Measurements from ENCODE around the gene RRAGD. TPM values are rescaled to one million over a fixed set of nuclear protein-coding genes. Genes with fewer than 3 reads are reported as not detected.

RRAGD gene
- total and polyA plus RNA-seq, 2 experiments from 2014 or later: 7.0 to 20.1 TPM

DNA sequence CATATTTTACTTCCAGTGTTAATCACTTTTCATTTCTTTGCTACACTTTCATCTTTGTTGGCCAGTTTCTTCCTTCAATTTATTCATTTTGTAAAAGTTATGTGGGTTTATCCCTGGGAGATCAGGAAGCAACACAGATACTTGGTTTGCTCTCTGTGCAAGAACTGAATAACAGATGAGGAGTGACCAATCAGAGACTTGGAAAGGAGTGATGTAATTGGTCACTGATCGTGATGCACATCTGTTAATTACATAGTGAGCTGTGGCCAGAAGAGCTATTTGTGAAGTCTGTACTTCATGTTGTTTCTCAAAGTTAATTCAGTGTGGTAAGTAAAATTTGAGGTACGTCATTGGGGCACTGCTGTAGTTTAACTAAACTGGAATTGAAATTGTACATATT lies 42.2 kb upstream of the RRAGD start (continued):
- TF ChIP-seq, protein P1, sequence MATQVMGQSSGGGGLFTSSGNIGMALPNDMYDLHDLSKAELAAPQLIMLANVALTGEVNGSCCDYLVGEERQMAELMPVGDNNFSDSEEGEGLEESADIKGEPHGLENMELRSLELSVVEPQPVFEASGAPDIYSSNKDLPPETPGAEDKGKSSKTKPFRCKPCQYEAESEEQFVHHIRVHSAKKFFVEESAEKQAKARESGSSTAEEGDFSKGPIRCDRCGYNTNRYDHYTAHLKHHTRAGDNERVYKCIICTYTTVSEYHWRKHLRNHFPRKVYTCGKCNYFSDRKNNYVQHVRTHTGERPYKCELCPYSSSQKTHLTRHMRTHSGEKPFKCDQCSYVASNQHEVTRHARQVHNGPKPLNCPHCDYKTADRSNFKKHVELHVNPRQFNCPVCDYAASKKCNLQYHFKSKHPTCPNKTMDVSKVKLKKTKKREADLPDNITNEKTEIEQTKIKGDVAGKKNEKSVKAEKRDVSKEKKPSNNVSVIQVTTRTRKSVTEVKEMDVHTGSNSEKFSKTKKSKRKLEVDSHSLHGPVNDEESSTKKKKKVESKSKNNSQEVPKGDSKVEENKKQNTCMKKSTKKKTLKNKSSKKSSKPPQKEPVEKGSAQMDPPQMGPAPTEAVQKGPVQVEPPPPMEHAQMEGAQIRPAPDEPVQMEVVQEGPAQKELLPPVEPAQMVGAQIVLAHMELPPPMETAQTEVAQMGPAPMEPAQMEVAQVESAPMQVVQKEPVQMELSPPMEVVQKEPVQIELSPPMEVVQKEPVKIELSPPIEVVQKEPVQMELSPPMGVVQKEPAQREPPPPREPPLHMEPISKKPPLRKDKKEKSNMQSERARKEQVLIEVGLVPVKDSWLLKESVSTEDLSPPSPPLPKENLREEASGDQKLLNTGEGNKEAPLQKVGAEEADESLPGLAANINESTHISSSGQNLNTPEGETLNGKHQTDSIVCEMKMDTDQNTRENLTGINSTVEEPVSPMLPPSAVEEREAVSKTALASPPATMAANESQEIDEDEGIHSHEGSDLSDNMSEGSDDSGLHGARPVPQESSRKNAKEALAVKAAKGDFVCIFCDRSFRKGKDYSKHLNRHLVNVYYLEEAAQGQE (IDR thresholded peaks at IDR 0.05; ENCODE audit: unreplicated experiment): no peak
- no peak for TF ChIP-seq JUNB (IDR thresholded peaks at IDR 0.05; ENCODE audit: unreplicated experiment)
- TF ChIP-seq, protein P2, sequence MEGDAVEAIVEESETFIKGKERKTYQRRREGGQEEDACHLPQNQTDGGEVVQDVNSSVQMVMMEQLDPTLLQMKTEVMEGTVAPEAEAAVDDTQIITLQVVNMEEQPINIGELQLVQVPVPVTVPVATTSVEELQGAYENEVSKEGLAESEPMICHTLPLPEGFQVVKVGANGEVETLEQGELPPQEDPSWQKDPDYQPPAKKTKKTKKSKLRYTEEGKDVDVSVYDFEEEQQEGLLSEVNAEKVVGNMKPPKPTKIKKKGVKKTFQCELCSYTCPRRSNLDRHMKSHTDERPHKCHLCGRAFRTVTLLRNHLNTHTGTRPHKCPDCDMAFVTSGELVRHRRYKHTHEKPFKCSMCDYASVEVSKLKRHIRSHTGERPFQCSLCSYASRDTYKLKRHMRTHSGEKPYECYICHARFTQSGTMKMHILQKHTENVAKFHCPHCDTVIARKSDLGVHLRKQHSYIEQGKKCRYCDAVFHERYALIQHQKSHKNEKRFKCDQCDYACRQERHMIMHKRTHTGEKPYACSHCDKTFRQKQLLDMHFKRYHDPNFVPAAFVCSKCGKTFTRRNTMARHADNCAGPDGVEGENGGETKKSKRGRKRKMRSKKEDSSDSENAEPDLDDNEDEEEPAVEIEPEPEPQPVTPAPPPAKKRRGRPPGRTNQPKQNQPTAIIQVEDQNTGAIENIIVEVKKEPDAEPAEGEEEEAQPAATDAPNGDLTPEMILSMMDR (conservative IDR thresholded peaks at IDR 0.05; ENCODE audit: low read depth in 2 of 2): no peak

DNA sequence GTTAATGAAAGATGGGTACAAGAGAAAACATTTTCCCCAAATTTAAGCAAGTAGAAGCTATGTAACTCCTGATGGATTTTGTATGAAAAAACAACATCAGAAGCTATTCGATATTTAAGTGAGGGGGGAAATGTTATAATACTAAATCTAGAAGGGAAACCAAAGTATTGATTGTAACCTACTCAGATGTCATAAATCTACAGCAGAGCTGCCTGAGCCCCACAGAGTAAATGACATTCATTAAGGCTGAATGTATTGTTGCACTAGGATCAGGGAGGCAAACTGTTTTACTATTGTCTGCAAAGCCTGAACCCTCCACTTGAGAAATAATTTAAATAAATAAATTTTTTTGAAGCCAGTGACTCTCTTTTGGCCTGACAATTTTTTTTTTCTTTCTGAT lies 40.2 kb upstream of the RRAGD start:
- Histone ChIP-seq H3K9me2 (ENCODE audit: insufficient read depth) (no peaks in the 10 kb centered on the region; the same call in none of the 2 replicates), H3K4me2 (no peak overlapping the region), H3K79me2 (replicated peaks; ENCODE audit: insufficient read depth) (no peaks in the 10 kb centered on the region), H2AFZ (no peak overlapping the region), H3K36me3 (ENCODE audit: insufficient read depth) (no peaks in the 10 kb centered on the region), H3K4me3 (no peak overlapping the region), H3K27ac (ENCODE audit: low read depth) (no peak overlapping the region), H3F3A (replicated peaks; ENCODE audit: low read depth) (no peaks in the 10 kb centered on the region), H3K4me1 (ENCODE audit: insufficient read depth) (no peaks in the 10 kb centered on the region), H4K20me1 (replicated peaks; ENCODE audit: insufficient read depth) (0 out of 2 replicates have a peak, but pooled peaks cover 4% of the 10 kb centered on the region), H3K27me3 (ENCODE audit: insufficient read depth) (no peaks in the 10 kb centered on the region)
- no peak overlapping the region for H3K4me3 Mint-ChIP-seq
- DNase-seq (ENCODE audit: low spot score) (no peak), ATAC-seq (no peak)
- H3K36me3 Mint-ChIP-seq (ENCODE audit: low read depth): no peaks in the 10 kb centered on the region
- TF ChIP-seq EZH2phosphoT487 (IDR thresholded peaks at IDR 0.05; ENCODE audit: unreplicated experiment): no peak
- TF ChIP-seq, protein P1 (IDR thresholded peaks at IDR 0.05; ENCODE audit: unreplicated experiment): no peak
- no peaks in the 10 kb centered on the region for H3K9me3 Mint-ChIP-seq
- H3K4me1 Mint-ChIP-seq: no peaks in the 10 kb centered on the region; the same call in 2 of the 3 replicates
- no peaks in the 10 kb centered on the region for H3K27me3 Mint-ChIP-seq (ENCODE audit: insufficient read depth, low read depth, poor library complexity)
- no peak overlapping the region for H3K27ac Mint-ChIP-seq
